Thyroid gland (tissue), 4 donors: Measurements from ENCODE around the gene CWC22.
"Not testable (repeated sequence)": the region's sequence is repeated elsewhere in the genome, so short reads cannot be mapped to it uniquely, and the experiment has no call there.

Experiments used
- POLR2A ChIP-seq, 2 donors: fragments of 450-650 bp; IDR thresholded peaks; one replicate each; pipeline ENCODE4 v1.6.1; 2017; ENCODE audit warnings: antibody characterized with exemption in 2 of 2, mild to moderate bottlenecking in 2 of 2, moderate library complexity in 1 of 2
- TF ChIP-seq, protein P1 (sequence below), 6 experiments: fragments of 200-600 bp in 3 of 6; fragments of 450-650 bp in 3 of 6; sonication (generic) in 3 of 6; IDR thresholded peaks; one replicate each; pipeline ENCODE4 v1.5.1; 2016 to 2019; ENCODE audit warnings: antibody characterized with exemption in 6 of 6, mild to moderate bottlenecking in 2 of 6, inconsistent platforms in 1 of 6, moderate library complexity in 1 of 6

DNA sequence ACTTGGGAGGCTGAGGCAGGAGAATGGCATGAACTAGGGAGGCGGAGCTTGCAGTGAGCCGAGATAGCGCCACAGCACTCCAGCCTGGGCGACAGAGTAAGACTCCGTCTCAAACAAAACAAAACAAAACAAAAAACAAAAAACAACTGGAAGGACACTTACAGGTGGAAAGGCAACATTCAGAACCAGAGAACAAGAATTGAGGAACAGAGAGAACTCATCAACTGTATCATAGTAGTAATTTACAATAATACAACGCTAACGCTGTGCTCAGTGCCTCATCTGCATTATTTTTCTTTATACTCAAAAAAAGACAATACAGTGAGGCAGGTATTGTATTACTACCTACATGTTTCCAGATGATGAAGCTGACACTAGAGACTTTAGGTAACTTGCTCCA lies 1.6 kb downstream of the CWC22 start:
- TF ChIP-seq, protein P1, sequence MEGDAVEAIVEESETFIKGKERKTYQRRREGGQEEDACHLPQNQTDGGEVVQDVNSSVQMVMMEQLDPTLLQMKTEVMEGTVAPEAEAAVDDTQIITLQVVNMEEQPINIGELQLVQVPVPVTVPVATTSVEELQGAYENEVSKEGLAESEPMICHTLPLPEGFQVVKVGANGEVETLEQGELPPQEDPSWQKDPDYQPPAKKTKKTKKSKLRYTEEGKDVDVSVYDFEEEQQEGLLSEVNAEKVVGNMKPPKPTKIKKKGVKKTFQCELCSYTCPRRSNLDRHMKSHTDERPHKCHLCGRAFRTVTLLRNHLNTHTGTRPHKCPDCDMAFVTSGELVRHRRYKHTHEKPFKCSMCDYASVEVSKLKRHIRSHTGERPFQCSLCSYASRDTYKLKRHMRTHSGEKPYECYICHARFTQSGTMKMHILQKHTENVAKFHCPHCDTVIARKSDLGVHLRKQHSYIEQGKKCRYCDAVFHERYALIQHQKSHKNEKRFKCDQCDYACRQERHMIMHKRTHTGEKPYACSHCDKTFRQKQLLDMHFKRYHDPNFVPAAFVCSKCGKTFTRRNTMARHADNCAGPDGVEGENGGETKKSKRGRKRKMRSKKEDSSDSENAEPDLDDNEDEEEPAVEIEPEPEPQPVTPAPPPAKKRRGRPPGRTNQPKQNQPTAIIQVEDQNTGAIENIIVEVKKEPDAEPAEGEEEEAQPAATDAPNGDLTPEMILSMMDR (IDR thresholded peaks at IDR 0.05): not testable (repeated sequence)
- TF ChIP-seq POLR2A (IDR thresholded peaks at IDR 0.05): not testable (repeated sequence)
